Epidermal melanocyte (primary cell): ENCODE measurements around the gene HAO2.

Experiments
- DNase-seq: peaks from one replicate; pipeline ENCODE4 v3.0.0; 2011; ENCODE audit warnings: low spot score; ENCODE audit not compliant: insufficient read length

The HAO2 gene

DNA sequence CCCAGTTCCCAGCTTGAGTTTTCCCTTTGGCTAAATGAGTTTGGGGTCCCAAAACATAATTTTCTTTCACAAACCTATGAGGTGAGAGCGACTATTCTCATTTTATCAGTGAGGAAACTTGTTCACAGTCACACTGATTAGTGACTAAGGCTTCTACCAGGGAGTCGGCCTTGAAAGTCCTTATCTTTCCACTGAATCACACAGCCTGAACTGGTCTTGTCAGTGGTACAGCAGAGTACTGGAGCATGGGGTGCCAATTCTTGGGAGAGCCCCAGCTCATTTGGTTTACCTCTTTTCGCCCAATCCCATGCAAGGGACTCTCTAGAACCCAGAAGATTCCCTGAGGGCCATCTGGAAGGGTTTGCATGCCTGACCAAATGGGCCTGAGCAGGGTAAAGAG, 63.3 kb downstream of the HAO2 start:
- no peak for DNase-seq

DNA sequence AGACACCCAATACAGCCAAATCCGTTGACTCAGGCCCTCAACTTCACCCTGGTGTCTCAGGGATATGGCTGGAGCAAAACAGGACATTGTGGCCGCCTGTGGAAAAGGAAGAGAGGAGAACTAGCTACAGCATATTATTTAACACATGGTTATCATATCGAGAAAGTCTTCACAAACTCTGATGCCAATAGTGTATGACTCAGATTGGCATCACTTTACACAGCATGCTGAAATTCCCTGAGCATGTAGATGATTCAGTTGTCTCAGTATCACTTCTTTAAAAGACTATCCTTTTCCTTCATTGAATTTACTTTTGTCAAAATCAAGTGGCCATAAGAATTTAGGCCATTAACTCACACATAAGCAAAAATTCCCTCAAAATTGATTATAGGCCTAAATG, 66.5 kb downstream of the HAO2 start:
- no peak for DNase-seq

- no peak for DNase-seq
Measured at GRCh38 chr1:119438761-119439160, 70.2 kb downstream of the HAO2 start.

- no peak for DNase-seq
Measured at GRCh38 chr1:119440721-119441307, 72.2 kb downstream of the HAO2 start.

DNA sequence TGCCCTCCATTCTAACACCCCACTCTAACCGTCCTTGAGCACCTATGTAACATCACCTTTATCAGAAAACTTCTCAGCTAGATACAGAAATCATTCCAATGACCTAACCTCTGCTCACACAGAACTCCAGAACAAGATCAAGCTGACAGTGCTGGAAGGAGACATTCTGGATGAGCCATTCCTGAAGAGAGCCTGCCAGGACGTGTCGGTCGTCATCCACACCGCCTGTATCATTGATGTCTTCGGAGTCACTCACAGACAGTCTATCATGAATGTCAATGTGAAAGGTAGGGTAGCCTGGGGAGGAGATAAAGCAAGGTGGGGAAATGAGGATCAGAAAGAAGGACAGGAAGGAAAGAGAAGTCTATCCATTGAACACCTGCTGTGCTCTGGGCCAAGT, 74.2 kb downstream of the HAO2 start:
- DNase-seq: no peak
